Prostate gland (tissue), 2 donors: ENCODE data around the gene ABCA6. TPM values are rescaled to one million over a fixed set of nuclear protein-coding genes. Genes with fewer than 3 reads are reported as not detected.
"Not testable (repeated sequence)": the region's sequence is repeated elsewhere in the genome, so short reads cannot be mapped to it uniquely, and the experiment has no call there.

ENCODE experiments used
- DNase-seq: peaks from one replicate; pipeline ENCODE4 v3.0.0-alpha.2; 2019; ENCODE audit warnings: low spot score
- H3K27ac ChIP-seq, 2 donors: fragments of 200-600 bp; sonication (generic); 2 replicates each; pipeline ENCODE4 v1.5.1; 2017 to 2019
- H3K27me3 ChIP-seq: fragments of 200-600 bp; sonication (generic); replicated peaks from 2 replicates; pipeline ENCODE4 v1.5.1; 2019; ENCODE audit not compliant: insufficient read depth
- H3K36me3 ChIP-seq, 2 donors: fragments of 200-600 bp; sonication (generic); 1 replicate in 1 of 2; 2 replicates in 1 of 2; pipeline versions ENCODE4 v1.5.1 to v1.8.1; 2017 to 2019
- H3K4me1 ChIP-seq: fragments of 200-600 bp; sonication (generic); replicated peaks from 2 replicates; pipeline ENCODE4 v1.5.1; 2019
- H3K4me3 ChIP-seq, 2 donors: fragments of 200-600 bp; sonication (generic); 2 replicates each; pipeline ENCODE4 v1.5.1; 2017 to 2019
- H3K9me3 ChIP-seq: fragments of 200-600 bp; sonication (generic); 2 replicates; pipeline ENCODE4 v1.5.1; 2017
- CTCF ChIP-seq, 4 experiments: fragments of 200-600 bp in 2 of 4; fragments of 450-650 bp in 2 of 4; sonication (generic) in 2 of 4; IDR thresholded peaks; 1 replicate in 3 of 4; 2 replicates in 1 of 4; pipeline ENCODE4 v1.5.1; 2016 to 2019; ENCODE audit warnings: antibody characterized with exemption in 4 of 4, mild to moderate bottlenecking in 2 of 4, moderate library complexity in 2 of 4
- POLR2A ChIP-seq: fragments of 450-650 bp; IDR thresholded peaks from one replicate; pipeline ENCODE4 v1.6.1; 2016; ENCODE audit warnings: antibody characterized with exemption, mild to moderate bottlenecking
- POLR2AphosphoS5 ChIP-seq: sonication (generic); formaldehyde crosslinking; IDR thresholded peaks from one replicate; pipeline ENCODE4 v1.6.1; 2017; ENCODE audit warnings: antibody characterized with exemption
- WGBS: methylation state at CpG from one replicate; pipeline ENCODE4 v1.1.5; 2018; 5-methylcytosine and 5-hydroxymethylcytosine counted together
- intact Hi-C: fragments of 100-400 bp; cut with DNase I; formaldehyde crosslinking; loops from one replicate; pipeline ENCODE4 v1.14.2; 2022
- total RNA-seq, 2 donors: library from RNA; depleted of rRNA; stranded (reverse); fragments of >200 nt; gene quantifications; one replicate each; pipeline ENCODE4 v1.1.0, GENCODE V29; 2016

Gene ABCA6
- total RNA-seq, 2 donors from 2014 or later, result 3.2 to 10.1 TPM

- Histone ChIP-seq H3K27me3 (no peaks in the 10 kb centered on the region), H3K9me3 (no peaks in the 10 kb centered on the region), H3K4me3 (no peak overlapping the region), H3K4me1 (no peaks in the 10 kb centered on the region), H3K27ac (no peak overlapping the region), H3K36me3 (no peaks in the 10 kb centered on the region)
- DNase-seq, result no peak
- intact Hi-C loops, result no loop called here
- TF ChIP-seq CTCF (IDR thresholded peaks at IDR 0.05) (no peak), POLR2A (no peak), POLR2AphosphoS5 (no peak)
Observed at GRCh38 chr17:69170377-69170776, 28.7 kb upstream of the ABCA6 start.

DNA sequence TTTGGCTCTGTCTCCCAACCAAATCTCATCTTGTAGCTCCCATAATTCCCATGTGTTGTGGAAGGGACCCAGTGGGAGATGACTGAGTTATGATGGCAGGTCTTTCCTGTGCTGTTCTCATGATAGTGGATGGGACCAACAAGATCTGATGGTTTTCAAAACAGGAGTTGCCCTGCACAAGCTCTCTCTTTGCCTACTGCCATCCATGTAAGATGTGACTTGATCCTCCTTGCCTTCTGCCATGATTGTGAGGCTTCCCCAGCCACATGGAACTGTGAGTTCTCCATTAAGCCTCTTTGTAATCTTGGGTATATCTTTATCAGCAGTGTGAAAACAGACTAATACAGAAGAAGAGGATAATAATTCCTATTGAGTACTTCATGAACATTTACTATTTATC, 26.9 kb upstream of the ABCA6 start:
- H3K4me3 ChIP-seq, H3K27ac ChIP-seq, H3K9me3 ChIP-seq, H3K36me3 ChIP-seq, H3K4me1 ChIP-seq, DNase-seq, H3K27me3 ChIP-seq, intact Hi-C loops: not testable (repeated sequence)

DNA sequence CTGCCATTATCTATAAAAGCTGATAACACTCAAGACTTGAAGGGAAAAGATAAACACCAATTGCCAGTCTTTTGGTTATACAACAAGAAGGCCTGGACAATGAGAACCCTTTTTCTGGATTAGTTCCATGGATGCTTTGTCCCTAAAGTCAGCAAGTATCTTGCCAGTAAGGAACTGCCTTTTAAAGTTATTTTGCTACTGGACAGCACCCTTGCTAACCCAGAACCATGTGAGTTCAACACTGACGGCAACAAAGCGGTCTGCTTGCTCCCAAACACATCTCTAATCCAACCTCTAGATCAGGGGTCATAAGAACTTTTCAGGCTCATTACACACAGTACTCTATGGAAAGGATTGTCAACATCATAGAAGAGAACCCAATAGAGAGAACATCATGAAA, 25.3 kb upstream of the ABCA6 start:
- intact Hi-C loops, result no loop called here
- no peaks in the 10 kb centered on the region for H3K36me3 ChIP-seq
- WGBS, result 91% methylated on average over 2 of the region's 2 CpGs
- TF ChIP-seq CTCF (IDR thresholded peaks at IDR 0.05) (no peak), POLR2A (no peak), POLR2AphosphoS5 (no peak)
- no peak for DNase-seq
- H3K4me3 ChIP-seq, result no peak overlapping the region
- H3K4me1 ChIP-seq, result no peaks in the 10 kb centered on the region
- no peaks in the 10 kb centered on the region for H3K9me3 ChIP-seq
- H3K27ac ChIP-seq, result no peak overlapping the region
- H3K27me3 ChIP-seq, result no peaks in the 10 kb centered on the region

DNA sequence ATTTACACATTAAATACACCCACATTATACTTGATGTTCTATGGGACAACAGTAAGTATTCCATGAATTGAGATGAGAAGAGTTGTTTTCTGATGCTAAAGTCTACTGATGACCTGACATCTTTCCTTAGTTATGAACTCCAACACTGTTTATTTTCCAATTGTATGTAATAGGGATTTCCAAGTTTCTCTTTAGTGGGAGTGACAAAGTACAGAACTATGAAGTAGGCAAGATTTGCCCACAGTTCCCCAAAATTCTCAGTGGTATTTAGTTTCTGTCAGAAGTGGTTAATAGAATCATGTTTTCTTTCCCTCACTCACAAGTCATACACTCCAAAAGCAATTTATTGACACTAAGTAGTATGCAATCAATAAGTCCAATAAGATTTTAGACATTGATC, 22.5 kb upstream of the ABCA6 start:
- TF ChIP-seq POLR2AphosphoS5, result no peak
- no peak for TF ChIP-seq CTCF (IDR thresholded peaks at IDR 0.05)
- no peak for TF ChIP-seq POLR2A
- no peaks in the 10 kb centered on the region for H3K27me3 ChIP-seq
- no peaks in the 10 kb centered on the region for H3K36me3 ChIP-seq
- no peaks in the 10 kb centered on the region for H3K4me1 ChIP-seq
- no peak overlapping the region for H3K27ac ChIP-seq
- no peak overlapping the region for H3K4me3 ChIP-seq
- H3K9me3 ChIP-seq, result no peaks in the 10 kb centered on the region
- no peak for DNase-seq
- intact Hi-C loops, result no loop called here

GRCh38 chr17:69159418-69159817, 17.7 kb upstream of the ABCA6 start:
- TF ChIP-seq POLR2AphosphoS5 (no peak), POLR2A (no peak), CTCF (IDR thresholded peaks at IDR 0.05) (no peak)
- no peak for DNase-seq
- H3K27ac ChIP-seq, result no peak overlapping the region
- no peak overlapping the region for H3K4me3 ChIP-seq
- no peaks in the 10 kb centered on the region for H3K27me3 ChIP-seq
- H3K36me3 ChIP-seq, result no peaks in the 10 kb centered on the region
- H3K4me1 ChIP-seq, result no peaks in the 10 kb centered on the region
- no peaks in the 10 kb centered on the region for H3K9me3 ChIP-seq
- intact Hi-C loops, result no loop called here

DNA sequence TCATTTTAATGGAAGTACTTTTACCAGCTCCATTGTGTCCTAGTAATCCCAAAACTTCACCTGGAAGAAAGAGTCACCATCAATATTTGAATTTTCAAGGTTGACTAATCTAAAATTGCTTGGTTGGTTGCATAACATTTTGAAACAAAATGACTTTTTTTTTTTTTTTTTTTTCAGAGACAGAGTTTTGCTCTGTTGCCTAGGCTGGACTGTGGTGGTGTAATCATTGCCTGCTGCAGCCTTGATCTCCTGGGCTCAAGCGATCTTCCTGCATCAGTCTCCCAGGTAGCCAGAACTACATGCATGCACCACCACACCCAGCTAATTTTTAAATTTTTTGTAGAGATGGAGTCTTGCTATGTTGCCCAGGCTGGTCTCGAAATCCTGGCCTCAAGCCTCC, 12.6 kb upstream of the ABCA6 start:
- Histone ChIP-seq H3K27ac (no peak overlapping the region), H3K27me3 (no peaks in the 10 kb centered on the region), H3K4me1 (no peaks in the 10 kb centered on the region), H3K36me3 (no peaks in the 10 kb centered on the region), H3K4me3 (no peak overlapping the region), H3K9me3 (no peaks in the 10 kb centered on the region)
- intact Hi-C loops, result no loop called here
- no peak for TF ChIP-seq POLR2A
- no peak for TF ChIP-seq POLR2AphosphoS5
- no peak for TF ChIP-seq CTCF (IDR thresholded peaks at IDR 0.05)
- 94% methylated on average over 2 of the region's 2 CpGs for WGBS
- no peak for DNase-seq
